IMR-90 (cell line): Measurements from ENCODE around the gene AGT. TPM values are rescaled to one million over a fixed set of nuclear protein-coding genes. Genes with fewer than 3 reads are reported as not detected.

Source experiments
- ATAC-seq: fragments of 200-7000 bp; cut with Tn5 transposase; 2 replicates; pipeline ENCODE4 v1.9.1; 2020; ENCODE audit warnings: low read depth, mild to moderate bottlenecking, moderate library complexity
- BruUV-seq: library from RNA; stranded (reverse); fragments of 400-500 nt; replicated peaks from 2 replicates; lab custom pipeline; 2021; lab: Mats Ljungman, UMichigan
- CTCF ChIA-PET: fragments of 300-600 bp; formaldehyde crosslinking; extraction: SDS; loops from one replicate; lab custom pipeline; 2021; ENCODE audit warnings: antibody characterized with exemption; lab: Yijun Ruan, JAX
- POLR2A ChIA-PET: fragments of 300-600 bp; sonication (Branson Sonifier 250); formaldehyde crosslinking; loops from one replicate; lab custom pipeline; 2022; ENCODE audit warnings: antibody characterized with exemption; ENCODE audit not compliant: unreplicated experiment; lab: Charles Lee
- DNase-seq: peaks from one replicate; pipeline ENCODE4 v3.0.0; 2013
- H2AFZ ChIP-seq: replicated peaks from 2 replicates; pipeline ENCODE3; 2013; ENCODE audit warnings: low read length, mild to moderate bottlenecking; ENCODE audit not compliant: poor library complexity
- H2AK5ac ChIP-seq: 2 replicates; pipeline ENCODE4 v1.6.1; 2013; ENCODE audit warnings: low read depth, low read length, inconsistent platforms
- H2AK9ac ChIP-seq: replicated peaks from 2 replicates; pipeline ENCODE3; 2013; ENCODE audit warnings: mild to moderate bottlenecking, low read depth, low read length, moderate library complexity; ENCODE audit not compliant: poor library complexity
- H2BK120ac ChIP-seq: 2 replicates; pipeline ENCODE4 v1.6.1; 2013; ENCODE audit warnings: low read depth, low read length, inconsistent platforms
- H2BK15ac ChIP-seq: 3 replicates; pipeline ENCODE4 v1.6.1; 2013; ENCODE audit warnings: low read depth, low read length, inconsistent platforms
- H2BK20ac ChIP-seq: 2 replicates; pipeline ENCODE4 v1.6.1; 2013; ENCODE audit warnings: low read depth, mild to moderate bottlenecking, inconsistent platforms, low read length, moderate library complexity
- H2BK5ac ChIP-seq: 2 replicates; pipeline ENCODE4 v1.6.1; 2013; ENCODE audit warnings: mild to moderate bottlenecking, low read depth, low read length, inconsistent platforms; ENCODE audit not compliant: poor library complexity, severe bottlenecking
- H3K14ac ChIP-seq: replicated peaks from 2 replicates; pipeline ENCODE4 v1.6.1; 2013; ENCODE audit warnings: low read depth, low read length, inconsistent platforms
- H3K18ac ChIP-seq: 2 replicates; pipeline ENCODE4 v1.6.1; 2013; ENCODE audit warnings: low read depth, low read length, control low read depth
- H3K23ac ChIP-seq: 2 replicates; pipeline ENCODE4 v1.6.1; 2013; ENCODE audit warnings: low read depth, low read length, inconsistent platforms
- H3K27ac ChIP-seq: 2 replicates; pipeline ENCODE4 v1.5.1; 2013; ENCODE audit warnings: mild to moderate bottlenecking, control low read depth, low read length; ENCODE audit not compliant: insufficient read depth
- H3K27me3 ChIP-seq: 2 replicates; pipeline ENCODE4 v1.6.1; 2013; ENCODE audit warnings: low read length; ENCODE audit not compliant: control insufficient read depth, insufficient read depth
- H3K36me3 ChIP-seq: 2 replicates; pipeline ENCODE4 v1.6.1; 2013; ENCODE audit warnings: low read length, mixed read lengths; ENCODE audit not compliant: control insufficient read depth, insufficient read depth
- H3K4ac ChIP-seq: 2 replicates; pipeline ENCODE4 v1.6.1; 2013; ENCODE audit warnings: low read depth, low read length, inconsistent platforms
- H3K4me1 ChIP-seq: 2 replicates; pipeline ENCODE4 v1.6.1; 2013; ENCODE audit warnings: low read length, mixed read lengths; ENCODE audit not compliant: control insufficient read depth, insufficient read depth
- H3K4me2 ChIP-seq: 2 replicates; pipeline ENCODE4 v1.6.1; 2013; ENCODE audit warnings: low read depth, mild to moderate bottlenecking, control low read depth, low read length, moderate library complexity
- H3K4me3 ChIP-seq: 2 replicates; pipeline ENCODE4 v1.5.1; 2013; ENCODE audit warnings: low read depth, mild to moderate bottlenecking, control low read depth, low read length, moderate library complexity; ENCODE audit not compliant: insufficient read depth
- H3K56ac ChIP-seq: 2 replicates; pipeline ENCODE4 v1.6.1; 2013; ENCODE audit warnings: low read length, inconsistent platforms; ENCODE audit not compliant: insufficient read depth; ENCODE audit errors: extremely low read depth
- H3K79me1 ChIP-seq, 2 experiments: 2 replicates each; pipeline ENCODE4 v1.6.1; 2013; ENCODE audit warnings: low read length in 2 of 2, inconsistent platforms in 1 of 2, low read depth in 1 of 2
- H3K9ac ChIP-seq: 2 replicates; pipeline ENCODE4 v1.6.1; 2013; ENCODE audit warnings: low read depth, low read length, control low read depth
- H3K9me1 ChIP-seq: 2 replicates; pipeline ENCODE4 v1.6.1; 2013; ENCODE audit warnings: low read length, inconsistent platforms; ENCODE audit not compliant: insufficient read depth
- H3K9me3 ChIP-seq: 2 replicates; pipeline ENCODE4 v1.6.1; 2013; ENCODE audit warnings: low read length; ENCODE audit not compliant: control insufficient read depth, insufficient read depth
- H4K20me1 ChIP-seq: 2 replicates; pipeline ENCODE4 v1.6.1; 2013; ENCODE audit warnings: low read length, inconsistent platforms; ENCODE audit not compliant: insufficient read depth
- H4K5ac ChIP-seq: 2 replicates; pipeline ENCODE4 v1.6.1; 2013; ENCODE audit warnings: mild to moderate bottlenecking, low read depth, low read length, control low read depth
- H4K8ac ChIP-seq, 2 experiments: 2 replicates each; pipeline ENCODE4 v1.6.1; 2013; ENCODE audit warnings: low read depth in 2 of 2, low read length in 2 of 2, control low read depth in 1 of 2, inconsistent platforms in 1 of 2
- H4K91ac ChIP-seq: 2 replicates; pipeline ENCODE4 v1.6.1; 2013; ENCODE audit warnings: low read depth, low read length, inconsistent platforms; ENCODE audit not compliant: insufficient read depth
- CHD1 ChIP-seq: IDR thresholded peaks from 2 replicates; pipeline ENCODE4 v1.6.1; 2012; ENCODE audit warnings: low read depth, low read length, improper control_type of control experiment
- NFE2L2 ChIP-seq: fragments of 150-350 bp; IDR thresholded peaks from 2 replicates; pipeline ENCODE4 v1.6.1; 2016; ENCODE audit warnings: low read depth, mild to moderate bottlenecking, low read length
- RFX5 ChIP-seq: IDR thresholded peaks from 2 replicates; pipeline ENCODE4 v1.8.0; 2012; ENCODE audit warnings: low read depth, mild to moderate bottlenecking, low read length, moderate library complexity
- WGBS, 2 experiments: methylation state at CpG; one replicate each; pipeline versions ENCODE4 v1.1.5 to v1.1.7; 2013; ENCODE audit warnings: missing lambda C conversion rate in 2 of 2; ENCODE audit not compliant: insufficient read length in 1 of 2; ENCODE audit errors: extremely low coverage in 2 of 2; 5-methylcytosine and 5-hydroxymethylcytosine counted together
- dilution Hi-C: fragments of 300-500 bp; cut with HindIII; formaldehyde crosslinking; loops from one replicate; pipeline ENCODE4 v1.14.3; 2018; ENCODE audit warnings: low sequenced_read_pairs; ENCODE audit not compliant: unreplicated experiment
- in situ Hi-C: fragments of 300-500 bp; cut with MboI; formaldehyde crosslinking; loops from 3 replicates; pipeline ENCODE4 v1.14.3; 2019; ENCODE audit warnings: low sequenced_read_pairs, inconsistent platforms, mixed read lengths
- intact Hi-C: fragments of 100-400 bp; cut with micrococcal nuclease; formaldehyde crosslinking; loops from 2 replicates; pipeline ENCODE4 v1.10.0; 2022
- polyA plus RNA-seq, 3 experiments: library from polyadenylated mRNA; depleted of rRNA; stranded (reverse); fragments of >200 nt; gene quantifications; 2 replicates each; pipeline ENCODE4 v1.2.3, GENCODE V29; 2012; ENCODE audit warnings: low replicate concordance in 1 of 3
- total RNA-seq: library from RNA; depleted of rRNA; stranded (reverse); fragments of >200 nt; gene quantifications from 2 replicates; pipeline ENCODE4 v1.2.3, GENCODE V29; 2012

AGT gene
- total and polyA plus RNA-seq, 2 of the 4 experiments (the other 2 are of a cell fraction): 0.18 to 0.34 TPM

DNA sequence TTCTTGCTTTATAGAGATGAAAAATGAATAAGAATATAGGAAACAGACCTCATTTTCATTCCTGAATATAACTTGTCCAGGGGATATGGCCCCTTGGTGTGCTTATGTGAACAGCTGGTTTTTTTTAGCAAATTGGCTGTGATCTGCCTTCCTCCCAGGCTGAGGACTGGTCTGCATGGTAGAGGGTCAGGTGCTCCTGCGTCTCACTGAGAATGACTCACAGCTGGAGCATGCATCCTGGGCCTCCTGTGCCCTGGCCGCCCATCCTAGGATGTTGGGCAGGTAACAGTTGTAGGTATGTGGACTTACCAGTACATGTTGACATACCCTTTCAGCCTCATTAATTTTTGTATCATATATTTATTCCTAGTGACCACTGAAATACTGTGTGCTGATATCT, 29.8 kb downstream of the AGT start:
- H2AK9ac ChIP-seq: no peak overlapping the region
- H4K5ac ChIP-seq: no peak overlapping the region
- TF ChIP-seq CHD1: no peak
- no peak for TF ChIP-seq NFE2L2
- no peak for TF ChIP-seq RFX5
- no peaks in the 10 kb centered on the region for H3K9me3 ChIP-seq
- dilution Hi-C loops (no loop called here), intact Hi-C loops (no loop called here), in situ Hi-C loops (no loop called here)
- H4K20me1 ChIP-seq: 0 out of 2 replicates have a peak, but pooled peaks cover 3% of the 10 kb centered on the region
- no TSS peak for BruUV-seq
- no peak overlapping the region for H3K56ac ChIP-seq
- ChIA-PET CTCF (no interaction called here), POLR2A (no interaction called here)
- H2BK15ac ChIP-seq: no peak overlapping the region
- H3K4me1 ChIP-seq: peaks cover 10% of the 10 kb centered on the region
- no peak overlapping the region for H3K4me2 ChIP-seq
- WGBS, 2 experiments: no CpG with 5 or more reads among the region's 2 CpGs
- no peak for ATAC-seq
- H2BK5ac ChIP-seq: no peak overlapping the region
- peaks cover 4% of the 10 kb centered on the region in 2 experiments; a peak in 1 of 4 replicates for H3K79me1 ChIP-seq
- H3K18ac ChIP-seq: no peak overlapping the region
- peaks cover 8% of the 10 kb centered on the region; the same call in 1 of the 2 replicates for H3K9me1 ChIP-seq
- no peak for DNase-seq
- peaks cover 23% of the 10 kb centered on the region for H3K36me3 ChIP-seq
- no peaks in the 10 kb centered on the region for H3K27me3 ChIP-seq
- H3K23ac ChIP-seq: no peak overlapping the region
- H4K91ac ChIP-seq: no peak overlapping the region
- no peak overlapping the region for H3K4ac ChIP-seq
- no peak overlapping the region for H3K14ac ChIP-seq
- H2BK20ac ChIP-seq: no peak overlapping the region
- H4K8ac ChIP-seq: no peak overlapping the region
- H2AFZ ChIP-seq: no peak overlapping the region
- H3K27ac ChIP-seq: no peak overlapping the region
- no peak overlapping the region for H3K4me3 ChIP-seq
- no peak overlapping the region for H3K9ac ChIP-seq
- no peak overlapping the region for H2BK120ac ChIP-seq
- H2AK5ac ChIP-seq: no peak overlapping the region
